LNCaP clone FGC (cell line): Measurements from ENCODE around the gene CMPK2.

Experiments used
- DNase-seq: peaks from one replicate; pipeline ENCODE4 v3.0.0-alpha.2; 2011; ENCODE audit warnings: low read depth
- H3K4me3 ChIP-seq: 2 replicates; pipeline ENCODE4 v1.5.1; 2011; ENCODE audit warnings: mild to moderate bottlenecking, low read depth, low read length, control low read depth
- CTCF ChIP-seq: IDR thresholded peaks from 2 replicates; pipeline ENCODE4 v1.5.1; 2012; ENCODE audit warnings: mild to moderate bottlenecking; ENCODE audit not compliant: control insufficient read depth, insufficient read depth; ENCODE audit errors: extremely low read depth

CMPK2 gene

DNA sequence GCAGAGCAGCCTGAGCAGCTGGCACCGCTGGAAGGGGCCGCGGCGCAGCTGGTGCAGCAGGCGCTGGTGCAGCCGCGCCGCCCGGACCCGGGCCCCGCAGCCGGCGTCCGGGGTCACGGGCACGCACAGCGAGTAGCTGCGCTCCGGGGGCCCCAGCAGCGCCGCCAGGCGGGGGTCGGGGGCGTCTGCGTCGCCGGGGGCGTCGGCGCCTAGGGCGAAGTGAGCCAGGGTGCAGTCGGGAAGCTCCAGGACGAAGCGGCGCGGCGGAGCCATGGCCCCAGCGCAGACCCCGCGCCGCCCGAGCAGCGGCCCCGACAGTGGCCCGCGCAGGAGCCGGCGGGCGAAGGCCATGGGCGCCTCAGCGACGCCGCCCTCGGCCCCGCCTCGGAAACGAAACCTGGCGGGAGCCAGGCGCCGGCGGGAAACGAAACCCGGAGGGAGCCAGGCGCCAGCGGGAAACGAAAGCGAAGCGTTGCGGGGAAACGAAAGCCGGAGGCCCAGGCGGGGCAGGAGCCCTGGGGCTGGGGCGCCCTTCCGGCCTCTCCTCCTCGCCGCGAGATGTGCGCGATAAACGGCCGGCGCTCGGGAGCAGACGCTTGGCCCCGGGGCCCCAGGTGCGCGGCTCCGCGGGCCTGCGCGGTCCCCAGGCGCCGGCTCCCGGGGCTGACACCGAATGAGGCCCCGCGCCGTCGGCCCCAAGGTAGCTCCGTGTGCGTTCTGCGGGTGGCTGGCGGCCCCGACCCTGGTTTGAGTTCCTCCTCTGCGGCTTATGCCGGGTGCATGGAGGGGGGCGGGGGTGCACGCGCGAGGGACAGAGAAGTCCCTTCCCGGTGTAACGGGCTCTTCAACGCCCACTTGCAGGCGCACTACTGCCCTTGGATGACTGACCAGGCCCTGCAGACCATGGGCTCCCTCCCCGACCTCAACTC, at the start of gene CMPK2:
TSS of gene CMPK2 (minus strand) at position 562 of the 929 bp plus-strand sequence. CDS start at position 351, 211 bp downstream.
- peak within 1 kb of the TSS; percentile 56 for H3K4me3 ChIP-seq
- TF ChIP-seq CTCF, result 0 out of 2 replicates have a peak, but pooled peaks have one; percentile 13
- DNase-seq, result no peak

- H3K4me3 ChIP-seq, result no peak overlapping the region
- TF ChIP-seq CTCF, result no peak
- no peak for DNase-seq
These were observed 49.7 kb upstream of the CMPK2 start for GRCh38 chr2:6915399-6915798.

DNA sequence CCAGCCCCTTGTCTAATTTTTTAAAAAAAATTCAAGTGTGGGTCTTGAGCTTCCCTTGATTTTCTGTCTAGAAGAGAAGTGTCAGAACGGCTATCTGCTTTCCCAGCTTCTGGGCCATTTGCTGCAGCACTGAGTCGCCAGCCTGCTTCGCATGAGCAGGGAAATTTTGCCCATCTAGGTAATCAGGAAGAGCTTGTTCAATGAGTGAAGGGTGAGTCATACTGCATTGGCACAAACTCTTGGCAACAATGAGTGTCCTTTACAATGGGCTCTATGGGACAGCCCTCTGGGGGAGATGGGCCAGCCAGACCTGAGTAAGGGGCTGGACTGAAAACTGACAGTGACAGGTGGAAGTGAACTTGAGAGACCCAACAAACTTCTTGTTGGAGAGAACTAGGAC, 49.1 kb upstream of the CMPK2 start:
- no peak for DNase-seq
- H3K4me3 ChIP-seq, result no peak overlapping the region
- TF ChIP-seq CTCF, result no peak

DNA sequence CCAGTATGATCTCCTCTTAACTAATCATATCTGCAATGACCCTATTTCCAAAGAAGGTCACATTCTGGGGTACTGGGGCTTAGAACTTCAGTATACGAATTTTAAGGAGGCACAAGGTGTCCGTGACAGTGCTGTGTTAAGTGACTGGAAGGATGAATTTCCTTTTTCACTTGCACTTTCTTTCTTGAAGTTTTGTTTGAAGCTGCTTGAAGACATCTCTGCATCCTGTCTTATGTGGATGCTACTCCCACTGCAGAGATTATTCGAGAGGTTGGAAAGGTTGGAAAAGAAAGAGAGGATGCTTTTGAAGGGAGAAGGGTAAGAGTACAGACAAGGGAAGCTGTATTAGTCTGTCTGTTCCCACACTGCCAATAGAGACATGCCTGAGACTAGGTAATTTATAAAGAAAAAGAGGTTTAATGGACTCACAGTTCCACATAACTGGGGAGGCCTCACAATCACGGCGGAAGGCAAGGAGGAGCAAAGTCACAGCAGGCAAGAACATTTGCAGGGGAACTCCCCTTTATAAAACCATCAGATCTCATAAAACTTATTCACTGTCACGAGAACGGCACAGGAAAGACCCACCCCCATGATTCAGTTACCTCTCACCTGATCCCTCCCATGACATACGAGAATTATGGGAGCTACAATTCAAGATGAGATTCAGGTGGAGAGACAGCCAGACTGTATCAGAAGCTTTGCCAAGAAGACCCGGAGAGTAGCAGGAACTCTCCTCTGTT, 47.9 kb upstream of the CMPK2 start:
- TF ChIP-seq CTCF, result no peak

DNA sequence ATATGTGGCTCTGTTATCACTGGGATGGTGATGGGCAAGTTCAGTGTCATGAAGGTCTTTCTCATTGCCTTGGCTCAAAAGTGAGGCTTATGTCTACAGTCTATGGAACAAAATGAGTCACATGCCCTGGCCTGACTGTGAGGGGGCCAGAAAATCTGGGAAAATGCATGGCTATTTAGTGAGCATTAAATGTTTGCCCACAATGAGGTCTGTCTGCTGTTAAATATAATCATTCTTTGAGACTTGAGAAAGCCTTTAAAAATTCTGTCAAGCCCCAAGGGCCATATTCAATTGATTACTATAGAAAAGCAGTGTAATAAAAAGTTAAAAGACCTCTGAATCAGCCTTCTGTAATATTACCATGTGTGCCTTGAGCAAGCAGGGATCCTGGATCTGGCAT, 46.0 kb upstream of the CMPK2 start:
- H3K4me3 ChIP-seq, result no peak overlapping the region
- no peak for DNase-seq
- TF ChIP-seq CTCF, result no peak

More for the DNA sequence above, 47.9 kb upstream of the CMPK2 start:
- H3K4me3 ChIP-seq, result no peak overlapping the region
- no peak for DNase-seq

DNA sequence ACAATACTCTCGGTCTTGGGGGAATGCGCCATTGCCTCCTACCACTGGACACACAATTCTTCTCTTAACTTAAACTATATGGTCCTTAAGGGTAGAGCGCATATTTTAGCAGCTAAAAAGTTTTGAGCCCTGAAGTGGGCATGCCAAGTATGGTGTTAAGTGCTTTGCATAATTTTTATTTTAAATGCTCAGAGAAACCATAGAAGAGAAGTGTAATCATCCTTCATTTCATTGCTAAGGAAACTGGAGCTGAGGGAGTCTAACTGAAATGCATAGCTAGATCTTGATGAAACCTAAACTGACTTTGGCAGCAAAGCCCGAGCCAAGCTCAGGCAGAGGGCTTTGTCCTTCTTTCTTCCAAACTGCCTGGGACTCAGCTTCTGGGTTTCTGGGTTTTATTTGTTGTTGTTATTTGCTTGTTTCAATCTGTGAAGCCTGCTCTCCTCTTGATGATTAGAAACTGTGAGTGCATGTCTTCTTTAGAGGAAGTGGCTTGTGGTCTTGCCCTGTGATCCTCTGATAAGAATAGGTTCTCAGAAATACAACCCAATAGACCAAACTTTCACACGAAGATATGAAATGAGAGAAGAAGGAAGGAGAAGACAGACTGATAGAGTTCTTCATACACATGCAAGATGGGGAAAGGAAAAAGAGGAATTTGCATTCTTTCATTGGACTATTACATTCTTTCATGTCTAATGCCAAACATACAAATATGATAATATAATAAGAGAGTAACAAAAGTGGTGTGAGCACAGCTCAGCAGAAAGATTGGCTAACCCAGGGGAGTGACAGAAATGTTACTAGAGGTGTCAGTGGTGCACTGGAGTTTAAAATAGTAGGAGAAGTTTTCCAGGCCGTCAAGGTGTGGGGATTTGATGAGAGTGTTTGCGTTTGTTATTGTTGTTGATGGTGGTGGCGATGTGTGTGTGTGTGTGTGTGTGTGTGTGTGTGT, 44.0 kb upstream of the CMPK2 start:
- DNase-seq, result no peak
- no peak overlapping the region for H3K4me3 ChIP-seq
- TF ChIP-seq CTCF, result no peak
